ENCODE measurements around the gene EVX1.

Gene EVX1

GRCh38 chr7:27205325-27206280 lies 37.0 kb upstream of the EVX1 start:
- no peak for DNase-seq (ENCODE audit: low read depth)

DNA sequence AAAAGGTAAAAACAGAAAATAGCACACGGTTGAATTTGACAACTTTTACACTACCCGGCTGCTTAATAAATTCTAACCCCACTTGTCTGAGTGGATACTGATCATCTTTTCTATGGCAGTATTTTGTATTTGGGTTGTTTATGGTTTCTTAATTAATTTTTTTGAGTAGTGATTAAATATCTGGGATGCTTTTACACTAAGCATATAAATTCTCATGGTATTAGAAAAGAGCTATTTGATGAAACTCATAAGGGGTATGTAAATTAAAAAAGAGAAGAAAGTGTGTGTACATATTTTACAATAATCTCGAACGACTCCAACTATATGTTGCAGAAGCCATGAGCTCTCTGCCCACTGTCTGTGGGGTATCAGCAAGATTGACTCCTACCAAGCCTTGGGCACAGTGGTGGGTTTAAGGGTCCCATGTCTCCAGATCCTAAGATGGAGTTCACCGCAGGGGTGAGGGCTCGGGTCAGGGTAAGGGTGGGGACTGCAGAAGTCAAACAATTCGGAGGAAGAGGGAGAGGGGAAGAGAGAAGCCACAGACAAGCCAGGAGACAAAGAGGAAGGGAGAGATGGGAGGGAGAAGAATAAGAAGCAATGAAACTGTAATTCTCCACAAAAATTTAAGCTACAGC lies 35.1 kb upstream of the EVX1 start:
- no peak for DNase-seq (ENCODE audit: low read depth)

DNA sequence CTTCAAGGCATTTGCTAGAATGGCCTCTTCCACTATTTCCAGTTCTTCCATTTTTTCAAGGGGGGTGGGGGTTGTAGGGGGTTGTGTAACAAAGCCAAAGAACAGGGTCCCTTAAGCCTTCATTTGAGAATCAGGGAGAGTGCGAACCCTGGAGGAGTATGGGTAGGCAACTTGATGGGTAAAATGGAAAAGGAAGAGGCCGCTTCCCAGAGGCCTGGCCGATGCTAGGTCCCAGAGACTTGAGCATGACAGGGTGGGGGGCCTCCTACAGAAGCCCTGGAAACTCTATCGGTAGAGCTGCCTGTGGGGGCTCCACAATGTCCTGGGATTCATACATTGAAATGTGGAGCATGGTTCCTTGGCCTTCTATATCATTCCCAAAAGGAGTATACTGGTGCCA lies 33.6 kb upstream of the EVX1 start:
- DNase-seq (ENCODE audit: low read depth): no peak

DNA sequence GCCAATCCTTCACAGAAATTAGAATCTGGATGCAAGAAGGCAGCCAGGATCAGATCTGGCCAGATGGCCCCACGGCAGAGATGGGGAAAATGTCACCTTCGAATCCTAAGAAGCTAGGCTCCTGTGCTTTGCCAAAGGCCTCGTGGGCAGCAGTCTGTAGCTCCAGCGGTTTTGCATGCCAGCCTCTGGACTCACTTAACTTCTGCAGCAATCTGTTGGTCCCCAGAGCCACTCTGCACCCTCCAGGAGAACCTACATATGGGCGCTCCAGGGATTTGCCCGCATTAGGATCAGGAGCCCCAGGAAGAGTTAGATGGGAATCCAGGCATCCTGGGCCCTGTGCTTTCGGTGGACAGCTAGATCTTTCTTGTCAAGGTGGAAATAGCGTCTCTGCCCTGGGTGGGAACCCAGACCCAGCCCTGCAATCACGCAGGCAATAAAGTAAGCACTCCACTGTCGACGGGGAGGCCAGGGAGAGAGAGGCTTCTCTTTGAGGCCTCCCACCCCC lies 32.6 kb upstream of the EVX1 start:
- DNase-seq (ENCODE audit: low read depth): no peak

DNA sequence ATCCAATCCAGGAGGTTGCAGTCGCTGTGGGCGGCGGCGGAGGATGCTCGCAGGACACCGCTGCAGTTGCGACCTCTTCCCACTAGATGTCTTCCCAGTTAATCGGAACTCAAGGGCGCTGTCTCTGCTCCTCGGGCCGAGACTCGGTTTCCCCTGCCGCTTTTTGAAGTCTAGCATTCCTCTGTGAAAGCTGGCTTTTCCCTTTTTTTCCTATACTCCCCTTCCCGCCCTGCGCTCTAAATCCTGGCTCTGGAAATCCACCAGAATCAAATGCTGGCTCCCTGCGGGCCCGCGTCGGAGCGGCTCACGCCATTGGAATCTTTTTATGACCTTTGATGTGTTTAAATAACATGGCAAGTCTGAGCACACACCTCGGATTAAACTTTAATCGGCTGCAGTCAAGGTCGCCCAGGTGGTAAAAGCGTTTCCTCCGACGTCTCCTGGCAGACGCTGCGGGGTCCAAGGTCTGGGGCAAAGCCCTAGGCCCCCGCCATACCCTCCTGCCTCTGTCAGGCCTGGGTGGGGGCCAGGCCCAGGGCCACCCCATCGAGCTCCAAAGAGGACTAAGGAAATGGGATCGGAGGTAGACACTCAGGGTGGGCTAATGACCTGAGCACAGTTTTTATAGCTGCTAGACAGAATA lies 32.0 kb upstream of the EVX1 start:
- peak; percentile 33 for DNase-seq (ENCODE audit: low read depth)

DNA sequence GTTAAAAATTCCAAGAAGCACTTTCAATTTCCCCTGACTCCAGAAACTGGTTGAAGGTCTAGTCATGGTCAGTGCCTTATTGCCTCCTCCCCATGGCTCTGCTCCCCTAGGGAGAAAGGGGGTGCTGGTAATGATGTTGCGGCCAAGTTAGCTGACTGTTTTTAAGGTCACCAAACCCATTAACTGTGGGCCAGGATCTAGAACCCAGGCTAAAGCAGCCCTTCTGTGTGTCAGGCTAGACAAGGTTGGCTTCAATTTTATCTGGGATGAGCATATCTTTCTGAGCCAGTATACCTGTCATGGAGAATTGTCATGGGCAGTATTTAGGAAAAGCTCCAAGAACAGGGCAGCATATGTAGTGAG lies 31.5 kb upstream of the EVX1 start:
- no peak for DNase-seq (ENCODE audit: low read depth)

DNA sequence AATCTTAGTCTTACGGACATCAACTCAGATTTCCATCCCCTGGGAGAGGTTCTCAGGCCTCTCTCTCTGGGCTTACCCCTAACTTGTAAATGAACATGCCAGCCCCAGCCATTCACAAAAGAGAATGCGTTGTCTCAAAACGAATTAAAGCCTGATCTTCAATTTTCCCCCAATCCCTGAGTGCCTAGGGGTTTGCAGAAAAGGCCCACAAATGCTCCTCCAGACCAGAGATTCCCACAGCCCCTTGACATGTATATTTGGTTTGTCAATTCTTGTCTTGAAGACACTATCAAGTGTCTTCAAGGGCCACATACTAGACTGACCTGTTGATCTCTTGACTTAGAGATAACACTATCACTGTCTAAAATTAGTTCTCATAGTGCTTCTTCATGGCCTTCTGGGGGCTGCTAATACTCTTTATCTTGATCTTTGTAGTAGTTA lies 30.8 kb upstream of the EVX1 start:
- no peak for DNase-seq (ENCODE audit: low read depth)

DNA sequence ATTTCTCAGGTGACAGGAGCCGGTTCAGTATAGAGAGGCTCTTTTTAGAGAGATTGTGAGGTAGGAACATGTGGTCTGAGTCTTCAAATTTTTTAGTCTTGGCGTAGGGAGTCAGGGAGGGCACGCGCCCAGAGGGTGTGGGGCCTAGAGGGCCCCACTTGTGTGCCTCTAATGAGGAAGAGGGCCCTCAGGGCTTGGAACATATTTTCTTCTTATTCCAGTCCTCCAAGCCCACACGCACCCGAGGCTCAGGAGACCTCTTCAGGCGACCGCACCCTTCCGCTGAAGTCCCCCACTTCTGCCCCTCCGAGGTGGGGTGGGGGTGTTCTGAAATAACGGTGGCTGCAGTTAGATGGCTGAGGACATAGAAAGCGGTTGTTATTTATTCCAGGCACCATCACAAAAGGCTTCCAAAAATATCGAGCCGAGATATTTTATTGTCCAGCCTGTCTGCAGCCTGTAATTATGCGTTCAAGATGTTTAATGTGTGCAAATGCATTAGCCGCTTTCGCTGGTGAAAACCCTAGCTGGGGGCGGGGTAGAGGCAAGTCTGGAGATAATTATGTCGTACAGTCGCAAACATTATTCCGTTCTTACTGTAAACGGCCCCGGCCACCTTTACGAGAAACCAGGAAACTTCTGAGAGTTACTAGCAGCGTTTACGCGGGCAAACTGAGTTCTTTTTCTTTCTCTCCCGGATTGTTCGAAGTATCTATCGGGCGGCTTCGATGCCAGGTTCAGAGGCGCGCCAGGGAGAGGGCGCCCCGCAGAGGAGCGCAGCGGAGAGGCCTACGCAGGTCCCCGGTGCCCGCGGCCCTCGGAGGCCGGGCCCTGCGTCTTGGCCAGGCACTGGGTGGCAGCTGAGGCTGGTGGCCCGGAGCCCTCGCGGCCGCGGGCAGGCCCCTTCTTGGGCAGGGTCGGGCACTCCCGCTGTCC lies 29.8 kb upstream of the EVX1 start:
- no peak for DNase-seq (ENCODE audit: low read depth)

DNA sequence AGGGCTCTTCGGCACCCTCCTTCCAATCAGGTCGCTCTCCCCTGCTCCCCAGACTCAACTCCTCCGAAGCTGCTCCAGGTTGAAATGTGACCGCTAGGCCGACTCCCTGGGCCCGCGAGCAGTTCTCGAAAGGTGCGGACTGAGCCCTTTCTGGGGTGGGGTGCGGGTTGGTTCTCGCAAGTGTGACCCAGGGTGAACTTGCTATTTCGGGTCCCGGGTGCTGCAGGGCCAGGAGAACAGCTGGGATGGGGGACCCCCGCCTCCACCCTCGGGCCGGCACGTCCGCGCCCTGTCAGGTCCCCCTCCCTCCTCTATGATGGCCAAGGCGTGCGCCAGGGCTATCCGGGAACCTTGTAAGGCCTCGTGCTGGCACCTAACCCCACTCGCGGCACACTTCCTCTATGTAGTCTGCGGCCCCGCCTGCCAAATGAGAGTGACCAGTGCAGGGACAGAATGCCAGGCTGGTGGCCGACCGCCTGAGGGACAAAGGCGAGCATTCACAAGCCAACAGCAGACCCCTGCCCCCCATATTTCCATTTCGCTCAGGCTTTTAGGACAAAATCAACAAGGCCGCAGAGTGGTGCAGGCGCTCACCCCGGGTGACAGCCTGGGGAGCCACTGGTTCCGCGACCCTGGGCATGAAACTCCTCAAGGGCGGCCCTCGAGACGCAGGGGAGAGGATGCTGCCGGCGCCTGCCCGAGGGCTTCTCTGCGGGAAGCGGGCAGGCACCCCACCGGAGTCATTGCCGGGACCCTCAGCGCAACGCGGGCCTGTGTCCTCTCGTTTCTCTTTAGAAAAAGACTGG lies 29.0 kb upstream of the EVX1 start:
- no peak for DNase-seq (ENCODE audit: low read depth)

- no peak for DNase-seq (ENCODE audit: low read depth)
These were observed 28.2 kb upstream of the EVX1 start for GRCh38 chr7:27214239-27214950.

- DNase-seq (ENCODE audit: low read depth): no peak
These were observed 27.2 kb upstream of the EVX1 start for GRCh38 chr7:27215356-27215755.

GRCh38 chr7:27217951-27218350 lies 24.7 kb upstream of the EVX1 start:
- no peak for DNase-seq (ENCODE audit: low read depth)

GRCh38 chr7:27219821-27220220 lies 22.8 kb upstream of the EVX1 start:
- DNase-seq (ENCODE audit: low read depth): no peak

DNA sequence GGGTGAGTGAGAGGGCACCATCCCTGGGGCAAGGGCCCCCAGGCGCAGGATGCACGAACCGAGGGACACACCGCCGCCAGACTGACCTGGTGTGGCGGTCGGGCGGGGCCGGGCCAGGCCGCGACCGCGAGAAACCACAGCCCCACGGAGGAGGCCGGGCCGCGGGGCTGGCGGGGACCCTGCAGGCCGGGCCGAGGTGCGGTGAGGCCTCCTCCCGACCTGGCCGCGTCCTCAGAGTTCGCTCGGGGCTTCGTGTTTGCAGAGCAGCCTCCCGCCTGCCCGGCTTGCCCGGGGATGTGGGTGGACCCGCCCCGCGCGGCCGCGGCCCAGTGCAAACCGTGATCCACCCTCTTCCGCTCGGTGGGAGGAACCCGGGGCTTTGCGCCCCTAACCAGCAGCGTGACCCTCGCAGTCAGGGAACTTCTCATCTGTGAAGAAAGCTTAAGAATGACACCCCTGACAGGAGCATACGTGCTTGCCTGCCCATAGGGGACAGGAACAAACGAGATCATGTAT lies 22.1 kb upstream of the EVX1 start:
- no peak for DNase-seq (ENCODE audit: low read depth)

GRCh38 chr7:27221201-27221797 lies 21.3 kb upstream of the EVX1 start:
- DNase-seq (ENCODE audit: low read depth): no peak

DNA sequence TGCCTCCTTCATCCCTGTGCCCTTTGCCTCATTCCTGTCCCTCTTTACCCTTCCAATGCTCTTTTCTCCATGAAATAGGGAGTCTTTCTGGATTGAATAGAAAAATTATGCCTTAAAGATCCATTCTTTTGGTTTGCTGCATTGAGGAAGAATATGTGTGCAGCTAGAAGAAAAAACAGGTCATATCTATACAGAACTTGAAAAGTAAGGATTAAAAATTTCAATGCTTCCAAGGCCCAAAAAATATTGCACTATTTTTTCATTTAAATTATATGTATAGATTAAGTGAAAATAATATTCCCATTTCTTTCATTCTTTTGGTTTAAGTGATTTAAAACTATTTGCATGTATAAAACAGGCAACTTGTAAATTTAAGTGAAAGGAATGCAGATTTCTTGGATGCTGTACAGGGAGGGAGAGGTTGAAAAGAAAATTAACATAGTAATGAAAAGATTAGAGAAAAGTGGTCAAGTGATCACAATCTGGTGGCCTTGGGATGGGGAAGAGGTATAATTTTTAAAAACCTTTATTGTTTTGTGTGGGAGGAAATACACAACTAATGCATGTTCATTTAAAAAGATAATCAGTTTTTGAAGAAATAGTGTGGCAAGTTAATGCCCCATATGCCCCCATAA lies 18.5 kb upstream of the EVX1 start:
- no peak for DNase-seq (ENCODE audit: low read depth)

DNA sequence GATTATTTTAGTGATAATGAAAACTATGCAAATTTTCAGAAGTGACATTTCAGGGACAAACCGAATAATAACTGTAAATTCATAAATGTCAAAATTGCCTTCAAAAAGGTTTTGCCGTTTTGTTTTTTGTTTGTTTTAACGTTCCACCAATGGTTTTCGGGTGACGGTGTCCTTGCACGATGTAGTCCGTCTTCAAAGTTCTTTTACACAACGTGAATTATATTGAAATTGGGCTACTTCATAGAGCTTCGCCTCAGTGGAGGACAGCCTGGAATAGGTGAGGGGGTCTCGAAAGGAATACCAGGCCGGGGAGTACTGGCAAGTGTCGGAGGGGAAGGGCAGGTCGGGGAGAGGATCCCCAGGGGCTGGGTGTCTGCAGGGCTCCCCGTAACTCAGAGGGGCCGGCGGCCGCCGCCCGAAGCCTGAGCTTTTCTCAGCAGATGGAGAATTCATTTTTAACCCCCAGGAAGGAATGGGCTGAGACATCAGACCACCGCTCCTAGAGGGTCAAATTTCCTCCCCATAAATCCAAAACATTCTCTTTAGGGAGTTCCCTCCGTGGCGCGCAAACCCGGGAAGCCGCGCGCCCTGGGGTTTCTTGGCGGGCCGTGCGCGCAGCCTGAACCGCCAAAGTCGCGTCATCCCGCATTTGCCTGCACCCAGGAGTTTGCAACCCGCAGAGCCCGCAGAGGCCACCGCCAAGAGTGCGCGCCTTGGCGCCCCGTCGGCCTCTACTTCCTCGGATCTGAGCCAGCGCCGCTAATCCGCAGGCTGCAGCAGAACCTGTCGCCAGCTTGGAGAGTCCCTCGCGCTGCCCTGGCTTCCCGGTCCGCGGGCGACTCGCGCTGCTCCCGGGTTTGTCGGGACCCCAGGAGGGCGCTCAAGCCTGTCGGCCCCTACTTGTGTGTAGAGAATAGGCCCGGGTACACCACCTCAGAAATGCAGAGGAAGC lies 17.3 kb upstream of the EVX1 start:
- no peak for DNase-seq (ENCODE audit: low read depth)

DNA sequence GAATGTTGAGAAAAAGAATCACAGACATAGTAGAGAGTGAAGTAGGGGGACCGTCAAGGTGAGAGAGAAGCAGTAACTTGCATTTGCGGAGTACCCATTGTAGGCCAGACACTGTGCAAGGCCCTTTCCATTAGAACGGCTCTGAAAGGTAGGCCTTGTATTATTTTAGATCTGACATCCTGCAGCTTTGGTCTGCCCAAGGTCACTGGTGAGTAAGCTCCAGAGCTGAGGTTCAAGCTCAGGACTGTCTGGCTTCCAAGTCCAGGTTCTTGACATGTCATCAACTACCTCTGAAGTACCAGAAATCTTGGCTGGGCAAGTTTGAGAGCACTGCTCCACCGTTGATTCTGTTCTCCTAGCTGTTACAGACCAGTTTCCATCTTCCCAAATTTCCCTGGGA lies 13.2 kb upstream of the EVX1 start:
- no peak for DNase-seq (ENCODE audit: low read depth)
